ENCODE data around the gene VAV2. TPM values are rescaled to one million over a fixed set of nuclear protein-coding genes. Genes with fewer than 3 reads are reported as not detected.

Gene VAV2
- total RNA-seq, 3 donors from 2014 or later, result 5.3 to 9.5 (median 8.8) TPM

- Histone ChIP-seq H3K4me1 (no peaks in the 10 kb centered on the region), H3K27me3 (no peaks in the 10 kb centered on the region), H3K4me3 (no peak overlapping the region), H3K36me3 (no peaks in the 10 kb centered on the region), H3K9me3 (no peaks in the 10 kb centered on the region), H3K27ac (no peak overlapping the region)
- TF ChIP-seq POLR2A (IDR thresholded peaks at IDR 0.05) (no peak), POLR2AphosphoS5 (IDR thresholded peaks at IDR 0.05) (no peak), CTCF (IDR thresholded peaks at IDR 0.05) (no peak)
- intact Hi-C loops (cut with DNase I; ENCODE audit: low total_unique reads), result no loop called here
- DNase-seq (ENCODE audit: low spot score in 2 of 2), result no peak
These were observed 168.7 kb downstream of the VAV2 start for GRCh38 chr9:133823189-133824105.

- intact Hi-C loops (cut with DNase I; ENCODE audit: low total_unique reads), result no loop called here
- Histone ChIP-seq H3K9me3 (no peaks in the 10 kb centered on the region), H3K4me1 (no peaks in the 10 kb centered on the region), H3K36me3 (no peaks in the 10 kb centered on the region), H3K27me3 (no peaks in the 10 kb centered on the region), H3K4me3 (no peak overlapping the region), H3K27ac (no peak overlapping the region)
- no peak for DNase-seq (ENCODE audit: low spot score in 2 of 2)
- TF ChIP-seq CTCF (IDR thresholded peaks at IDR 0.05) (no peak), POLR2AphosphoS5 (IDR thresholded peaks at IDR 0.05) (no peak), POLR2A (IDR thresholded peaks at IDR 0.05) (no peak)
These were observed 169.6 kb downstream of the VAV2 start for GRCh38 chr9:133822430-133823065.

- H3K4me3 ChIP-seq, result no peak overlapping the region
- H3K27me3 ChIP-seq, result no peaks in the 10 kb centered on the region
- H3K27ac ChIP-seq, result no peak overlapping the region
- H3K4me1 ChIP-seq, result no peaks in the 10 kb centered on the region
- DNase-seq (ENCODE audit: low spot score in 2 of 2), result no peak
- no peak for TF ChIP-seq POLR2AphosphoS5 (IDR thresholded peaks at IDR 0.05)
- TF ChIP-seq CTCF (IDR thresholded peaks at IDR 0.05), result no peak
- no peak for TF ChIP-seq POLR2A (IDR thresholded peaks at IDR 0.05)
- H3K36me3 ChIP-seq, result no peaks in the 10 kb centered on the region
- H3K9me3 ChIP-seq, result no peaks in the 10 kb centered on the region
- intact Hi-C loops (cut with DNase I; ENCODE audit: low total_unique reads), result no loop called here
These were observed 170.3 kb downstream of the VAV2 start for GRCh38 chr9:133821601-133822429.

GRCh38 chr9:133819923-133820322 lies 172.2 kb downstream of the VAV2 start:
- intact Hi-C loops (cut with DNase I; ENCODE audit: low total_unique reads), result no loop called here
- Histone ChIP-seq H3K9me3 (no peaks in the 10 kb centered on the region), H3K4me1 (no peaks in the 10 kb centered on the region), H3K4me3 (no peak overlapping the region), H3K27me3 (no peaks in the 10 kb centered on the region), H3K36me3 (no peaks in the 10 kb centered on the region), H3K27ac (no peak overlapping the region)
- TF ChIP-seq POLR2AphosphoS5 (IDR thresholded peaks at IDR 0.05) (no peak), CTCF (IDR thresholded peaks at IDR 0.05) (no peak), POLR2A (IDR thresholded peaks at IDR 0.05) (no peak)
- no peak for DNase-seq (ENCODE audit: low spot score in 2 of 2)

Measured in breast epithelium (tissue), 4 donors.